Cerebellar nuclear complex (tissue), 1 donor: Measurements from ENCODE around the gene MTMR6.

ENCODE experiments used
- DNase-seq, 2 experiments: peaks; one replicate each; lab custom pipeline; 2025; lab: John Stamatoyannopoulos, UW

Gene MTMR6

DNA sequence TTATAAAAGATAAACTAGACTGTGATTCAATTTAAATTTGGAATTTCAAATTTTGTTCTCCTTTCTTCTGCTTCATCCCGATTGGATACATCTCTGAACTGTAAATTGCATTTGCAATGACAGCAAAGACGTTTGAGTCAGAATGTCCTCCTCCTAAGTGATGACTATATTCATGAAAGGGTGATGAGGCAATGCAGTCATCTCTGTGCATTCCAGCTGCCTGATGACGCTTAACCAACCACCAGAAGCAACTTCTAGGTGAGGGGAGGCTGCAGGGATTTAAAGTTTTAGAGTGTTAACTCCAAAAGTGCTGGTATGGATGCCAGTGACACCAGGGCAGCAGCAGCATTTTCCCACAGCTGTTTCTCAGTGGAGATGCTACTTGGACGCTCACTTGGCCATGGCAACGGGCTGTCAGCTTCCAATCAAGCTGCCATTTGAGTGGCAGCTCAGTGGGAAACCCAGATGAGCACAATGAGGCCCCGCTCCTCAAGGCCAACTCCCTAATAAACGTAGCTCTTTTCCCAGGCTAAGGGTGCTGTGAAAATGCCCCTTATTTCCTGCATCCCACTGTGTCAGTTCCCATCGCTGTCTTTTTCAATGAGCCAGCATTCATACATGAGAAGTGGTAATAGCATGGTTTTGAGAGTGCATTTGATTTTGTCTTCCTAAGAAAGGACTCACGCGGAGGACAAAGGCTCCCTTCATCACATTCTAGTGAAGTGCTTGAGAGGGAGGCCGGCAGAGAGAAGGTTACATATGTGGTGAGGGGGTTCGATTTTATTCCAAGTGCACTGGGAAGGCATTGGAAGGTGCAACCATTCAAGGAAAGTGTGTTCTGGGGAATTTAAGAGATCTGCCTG is 70.0 kb downstream of the MTMR6 start:
- no peak for DNase-seq

DNA sequence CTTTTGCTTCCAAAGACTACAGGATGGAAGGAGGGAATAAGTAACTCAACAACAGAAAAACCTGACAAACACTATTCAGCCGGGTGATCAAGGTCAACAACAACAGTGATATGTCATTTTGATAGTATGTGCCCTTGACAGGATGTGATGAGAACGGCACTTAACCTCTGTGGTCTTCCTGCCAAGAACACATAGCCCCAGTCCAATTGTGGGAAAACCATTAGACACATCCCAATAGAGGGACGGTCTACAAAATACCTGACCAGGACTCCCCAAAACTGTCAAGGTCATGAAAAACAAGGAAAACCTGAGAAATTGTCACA is 72.1 kb downstream of the MTMR6 start:
- DNase-seq, result no peak

DNA sequence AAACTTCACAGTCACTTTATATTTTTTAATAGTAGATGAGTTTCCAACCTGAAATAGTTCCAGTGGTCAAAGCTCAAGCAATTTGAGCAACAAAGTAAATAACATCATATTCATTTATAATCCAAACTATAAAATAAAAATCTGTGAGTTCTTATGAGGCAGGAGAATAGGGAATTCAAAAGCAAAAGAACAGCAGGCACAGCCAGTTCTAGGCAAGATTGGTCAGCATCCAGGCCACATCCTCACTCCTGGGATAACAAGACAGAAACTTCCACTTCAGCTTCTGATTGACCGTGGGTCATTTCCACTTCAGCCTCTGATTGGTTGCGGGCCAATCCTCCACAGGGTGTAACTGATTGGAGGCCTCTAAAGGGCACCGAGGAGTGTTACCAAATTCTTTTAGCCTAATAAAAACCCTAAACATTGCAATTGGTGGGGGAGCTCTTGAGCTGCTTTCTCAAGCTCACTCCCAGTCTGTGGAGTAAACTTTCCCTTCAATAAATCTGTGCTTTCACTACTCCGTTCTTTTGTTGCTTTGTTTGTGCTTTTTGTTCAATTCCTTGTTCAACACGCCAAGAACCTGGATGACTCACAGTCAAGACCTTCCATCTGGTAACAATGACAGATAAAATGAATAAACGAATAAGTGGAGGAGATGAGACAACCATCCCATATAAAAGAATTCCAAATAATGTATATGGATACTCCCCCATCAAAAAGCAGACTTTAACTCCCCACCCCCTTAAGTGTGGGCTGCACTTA is 72.6 kb downstream of the MTMR6 start:
- no peak for DNase-seq

DNA sequence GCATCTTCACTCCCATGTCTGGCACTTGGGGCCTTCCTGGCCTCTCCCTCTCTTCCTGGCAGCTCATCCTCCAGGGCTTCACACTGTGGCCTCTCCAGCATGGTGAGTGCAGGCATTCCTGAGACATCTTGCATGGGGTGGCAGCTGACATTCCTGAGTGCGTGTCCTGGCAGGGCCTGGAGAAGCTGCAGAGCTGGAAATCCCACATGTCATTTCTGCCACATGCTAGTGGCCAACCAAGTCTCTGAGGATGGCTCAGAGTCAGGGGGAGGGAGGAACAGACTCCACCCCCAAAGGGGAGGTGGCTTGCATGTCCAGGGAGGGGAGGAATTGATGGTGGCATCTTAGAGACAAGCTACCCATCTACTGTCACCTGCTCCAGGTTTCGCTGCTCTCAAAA is 73.6 kb downstream of the MTMR6 start:
- DNase-seq, result no peak

DNA sequence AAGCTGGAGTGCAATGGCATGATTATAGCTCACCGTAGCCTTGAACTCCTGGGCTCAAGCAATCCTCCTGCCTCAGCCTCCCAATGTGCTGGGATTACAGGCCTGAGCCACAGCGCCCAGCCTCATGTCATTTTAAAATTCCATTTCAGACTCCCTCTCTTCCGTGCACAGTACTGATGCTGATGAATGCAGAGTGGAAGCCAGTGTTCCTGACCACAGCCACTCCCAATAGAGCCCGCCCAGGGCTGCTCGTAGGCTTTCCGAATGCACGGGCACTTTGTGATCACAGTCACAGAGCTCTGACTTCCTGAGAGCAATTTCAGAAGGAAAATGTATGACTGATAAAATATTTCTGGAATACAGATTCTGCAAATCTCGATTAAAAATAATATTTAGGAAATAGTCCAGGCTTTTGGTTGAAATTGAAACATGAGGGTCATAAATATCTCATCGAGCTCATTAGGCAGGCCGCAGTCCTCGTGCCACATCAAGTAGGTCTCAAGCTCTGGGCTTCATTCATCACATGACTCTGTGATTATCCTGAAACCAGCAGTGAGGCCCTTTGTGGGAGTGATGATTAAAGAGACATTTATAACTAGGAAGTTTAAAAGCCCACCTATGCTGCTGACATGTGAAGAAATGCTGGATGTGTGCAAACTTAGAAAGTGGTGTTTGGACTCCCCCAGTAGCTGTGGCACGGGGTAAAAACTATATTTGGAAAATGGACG is 76.3 kb downstream of the MTMR6 start:
- DNase-seq, result no peak

DNA sequence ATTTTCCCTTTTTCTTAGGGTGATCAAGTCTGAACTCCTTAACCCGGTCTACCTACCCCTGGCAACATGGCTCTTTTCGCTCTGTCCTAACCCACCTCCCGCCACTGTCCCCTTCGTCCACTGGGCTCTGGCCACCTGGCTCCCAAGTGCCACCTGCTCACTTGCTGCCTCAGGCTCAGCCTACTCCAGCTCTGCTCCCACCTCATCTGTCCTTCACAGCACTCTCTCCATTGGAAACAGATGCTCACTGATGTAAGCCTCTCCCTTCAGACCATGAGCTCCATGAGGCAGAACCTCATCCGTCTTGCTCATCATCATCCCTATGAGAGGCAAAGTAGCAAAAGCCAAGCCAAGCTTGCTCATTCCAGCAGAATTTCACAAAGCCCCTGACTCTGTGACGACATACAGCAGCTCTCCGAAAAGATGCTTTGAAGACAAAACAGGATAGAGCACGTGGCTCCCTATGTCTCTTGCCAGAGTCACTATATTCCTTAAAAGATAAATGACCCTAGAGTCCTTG is 79.9 kb downstream of the MTMR6 start:
- DNase-seq, result no peak

DNA sequence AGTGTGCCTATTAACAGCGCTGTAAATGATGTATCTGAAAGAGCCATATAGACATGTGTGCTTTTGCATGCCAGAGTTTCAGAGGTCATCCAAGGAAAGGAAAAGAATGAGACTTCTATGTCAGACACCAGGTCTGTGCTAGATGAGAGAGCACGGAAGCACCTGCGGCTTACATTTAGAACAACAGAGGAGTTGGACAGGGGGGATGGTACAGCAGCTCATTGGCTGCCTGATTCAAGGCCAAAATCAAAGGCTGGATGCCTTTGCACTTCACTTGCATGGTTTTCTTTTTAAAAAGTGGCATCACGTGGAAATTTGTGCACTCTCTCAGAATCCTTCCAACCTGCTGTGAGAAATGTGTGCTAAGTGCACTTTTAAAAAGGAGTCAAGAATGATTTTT is 82.4 kb downstream of the MTMR6 start:
- no peak for DNase-seq

DNA sequence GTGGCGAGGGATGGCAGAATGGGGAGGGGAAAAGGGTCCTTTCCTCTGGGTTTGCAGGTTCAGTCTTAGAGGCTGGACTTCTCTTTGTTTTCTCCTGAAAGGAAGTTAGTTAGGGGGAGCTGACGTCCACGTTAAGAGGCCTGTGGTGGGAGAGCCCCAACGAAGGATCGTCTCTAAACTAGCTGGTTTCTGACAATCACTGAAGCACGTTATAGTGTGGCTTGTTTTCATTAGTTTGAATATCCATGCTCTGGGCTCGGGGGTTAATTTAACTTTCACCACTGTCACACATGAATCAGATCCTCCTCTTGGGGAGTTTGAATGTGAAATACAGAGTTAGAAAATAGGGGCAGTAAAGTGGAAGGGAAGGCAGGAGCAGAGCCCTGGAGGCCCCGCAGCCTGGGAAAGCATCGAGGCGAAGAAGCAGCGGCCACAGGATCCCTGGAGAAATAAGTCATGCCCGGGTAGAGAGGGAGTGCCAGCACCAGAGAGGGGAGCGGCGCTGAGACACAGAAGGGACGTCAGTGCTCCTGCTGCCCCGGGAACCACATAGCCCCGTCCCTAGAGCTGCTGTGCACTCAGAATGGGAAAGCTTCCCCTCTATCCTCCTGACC is 84.1 kb downstream of the MTMR6 start:
- DNase-seq, result no peak

DNA sequence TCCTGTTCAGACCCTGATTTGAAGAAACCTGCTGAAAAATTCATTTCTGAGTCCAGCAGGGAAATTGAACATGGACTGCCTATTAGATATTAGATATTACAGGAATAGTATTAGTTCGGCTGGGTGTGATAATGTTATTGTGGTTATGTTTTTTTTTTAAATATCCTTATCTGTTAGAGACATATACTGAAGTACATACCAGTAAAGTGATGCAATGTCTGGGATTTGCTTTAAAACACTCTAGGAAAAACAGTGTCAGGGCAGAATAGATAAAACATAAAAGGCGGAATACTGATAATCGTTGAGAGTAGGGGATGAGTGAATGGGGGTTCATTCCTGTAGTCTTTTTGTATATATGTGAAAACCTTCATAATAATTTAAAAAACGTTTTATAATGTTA is 86.5 kb downstream of the MTMR6 start:
- no peak for DNase-seq

DNA sequence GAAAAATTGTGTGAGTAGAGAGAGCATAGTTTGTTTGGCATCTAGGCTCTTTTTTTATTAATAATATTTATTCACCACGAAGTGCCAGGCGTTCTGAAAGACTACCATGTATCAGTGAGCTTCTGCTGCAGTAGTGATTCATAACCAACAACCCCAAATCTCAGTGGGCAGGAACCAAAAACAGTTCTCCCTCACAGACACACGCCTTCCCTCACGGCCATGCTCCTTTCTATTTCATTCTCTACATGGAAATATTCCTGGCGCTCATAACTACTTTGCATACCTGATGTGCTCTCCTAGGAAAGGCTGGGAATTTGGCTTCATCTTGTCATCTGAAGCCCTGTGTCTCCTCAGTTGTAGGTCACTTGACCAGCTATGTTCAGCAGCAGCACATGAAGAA is 88.6 kb downstream of the MTMR6 start:
- no peak for DNase-seq

DNA sequence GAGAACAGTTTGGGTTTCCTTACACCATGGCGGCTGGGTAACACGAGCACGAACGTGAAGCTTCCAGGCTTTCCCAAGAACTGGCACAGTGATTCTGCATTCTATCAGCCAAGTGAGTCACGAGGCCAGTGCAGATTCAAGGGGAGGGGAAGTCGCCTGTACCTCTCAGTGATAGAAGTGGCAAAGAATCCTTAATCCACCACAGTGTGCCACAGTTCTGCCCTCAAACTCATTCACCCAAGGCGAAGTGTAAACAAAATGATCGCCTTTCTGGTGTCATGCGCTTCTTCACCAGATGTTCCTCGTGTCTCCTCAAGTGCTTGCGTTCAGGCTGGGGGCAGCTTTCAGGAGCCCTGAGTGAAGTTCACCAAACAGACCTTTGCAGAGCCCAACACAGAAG is 90.3 kb downstream of the MTMR6 start:
- no peak for DNase-seq
